ENCODE data around the gene SASH1.

DNA sequence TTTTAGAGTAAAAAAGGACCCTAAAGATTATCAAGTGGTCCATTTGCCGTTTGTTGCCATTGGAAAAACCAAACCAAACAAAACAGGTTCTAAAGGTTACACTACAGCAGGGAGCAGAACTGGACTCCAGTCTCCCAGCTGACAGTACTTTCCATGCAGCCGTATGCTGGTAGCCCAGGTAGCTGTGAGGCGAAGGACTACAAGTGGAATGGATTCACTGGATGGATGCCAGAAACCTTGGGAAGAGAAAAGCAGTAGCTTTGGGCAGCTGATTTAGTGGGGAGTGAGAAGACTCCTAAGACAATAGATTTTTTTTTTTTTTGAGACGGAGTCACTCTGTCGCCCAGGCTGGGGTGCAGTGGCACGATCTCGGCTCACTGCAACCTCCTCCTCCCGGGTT lies 88.3 kb downstream of the SASH1 start:
- TF ChIP-seq, protein P1, sequence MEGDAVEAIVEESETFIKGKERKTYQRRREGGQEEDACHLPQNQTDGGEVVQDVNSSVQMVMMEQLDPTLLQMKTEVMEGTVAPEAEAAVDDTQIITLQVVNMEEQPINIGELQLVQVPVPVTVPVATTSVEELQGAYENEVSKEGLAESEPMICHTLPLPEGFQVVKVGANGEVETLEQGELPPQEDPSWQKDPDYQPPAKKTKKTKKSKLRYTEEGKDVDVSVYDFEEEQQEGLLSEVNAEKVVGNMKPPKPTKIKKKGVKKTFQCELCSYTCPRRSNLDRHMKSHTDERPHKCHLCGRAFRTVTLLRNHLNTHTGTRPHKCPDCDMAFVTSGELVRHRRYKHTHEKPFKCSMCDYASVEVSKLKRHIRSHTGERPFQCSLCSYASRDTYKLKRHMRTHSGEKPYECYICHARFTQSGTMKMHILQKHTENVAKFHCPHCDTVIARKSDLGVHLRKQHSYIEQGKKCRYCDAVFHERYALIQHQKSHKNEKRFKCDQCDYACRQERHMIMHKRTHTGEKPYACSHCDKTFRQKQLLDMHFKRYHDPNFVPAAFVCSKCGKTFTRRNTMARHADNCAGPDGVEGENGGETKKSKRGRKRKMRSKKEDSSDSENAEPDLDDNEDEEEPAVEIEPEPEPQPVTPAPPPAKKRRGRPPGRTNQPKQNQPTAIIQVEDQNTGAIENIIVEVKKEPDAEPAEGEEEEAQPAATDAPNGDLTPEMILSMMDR (IDR thresholded peaks at IDR 0.05) = no peak
- TF ChIP-seq POLR2A (IDR thresholded peaks at IDR 0.05) (no peak), POLR2AphosphoS5 (IDR thresholded peaks at IDR 0.05) (no peak), EP300 (IDR thresholded peaks at IDR 0.05) (no peak)
